Glutamatergic neuron (in vitro differentiated cells): ENCODE measurements around the gene COX4I1. TPM values are rescaled to one million over a fixed set of nuclear protein-coding genes. Genes with fewer than 3 reads are reported as not detected.

Source experiments
- DNase-seq: peaks from one replicate; pipeline ENCODE4 v3.0.0; 2022
- H3K27ac Mint-ChIP-seq: one replicate; pipeline ENCODE4 v1.8.0; 2020; ENCODE audit warnings: mild to moderate bottlenecking, mixed read lengths, inconsistent platforms; ENCODE audit not compliant: unreplicated experiment
- H3K27me3 Mint-ChIP-seq: one replicate; pipeline ENCODE4 v1.8.0; 2020; ENCODE audit warnings: mild to moderate bottlenecking, moderate library complexity, mixed read lengths, inconsistent platforms; ENCODE audit not compliant: unreplicated experiment
- H3K36me3 Mint-ChIP-seq: one replicate; pipeline ENCODE4 v1.8.0; 2020; ENCODE audit warnings: mild to moderate bottlenecking, mixed read lengths, inconsistent platforms; ENCODE audit not compliant: unreplicated experiment
- H3K4me1 Mint-ChIP-seq: one replicate; pipeline ENCODE4 v1.8.0; 2020; ENCODE audit warnings: mild to moderate bottlenecking, low read depth, mixed read lengths, inconsistent platforms; ENCODE audit not compliant: unreplicated experiment
- H3K4me3 Mint-ChIP-seq: one replicate; pipeline ENCODE4 v1.8.0; 2020; ENCODE audit warnings: mild to moderate bottlenecking, mixed read lengths, inconsistent platforms; ENCODE audit not compliant: unreplicated experiment
- H3K9me3 Mint-ChIP-seq: one replicate; pipeline ENCODE4 v1.8.0; 2020; ENCODE audit warnings: mild to moderate bottlenecking, moderate library complexity, mixed read lengths, inconsistent platforms; ENCODE audit not compliant: unreplicated experiment
- total RNA-seq: library from RNA; stranded (reverse); fragmentation: NEBNext Ultra II Directional; extraction: Animal tissue kit (Norgen Biotek cat#: 25700); gene quantifications from one replicate; pipeline ENCODE4 v1.2.1, GENCODE V29; 2021; ENCODE audit not compliant: unreplicated experiment
- TF ChIP-seq, protein P1 (sequence below): fragments of 200-600 bp; sonication (generic); IDR thresholded peaks from one replicate; pipeline ENCODE4 v1.5.0; 2021; ENCODE audit not compliant: partially characterized antibody, unreplicated experiment

The COX4I1 gene
- total RNA-seq, 1 donor from 2014 or later, result 544 TPM

DNA sequence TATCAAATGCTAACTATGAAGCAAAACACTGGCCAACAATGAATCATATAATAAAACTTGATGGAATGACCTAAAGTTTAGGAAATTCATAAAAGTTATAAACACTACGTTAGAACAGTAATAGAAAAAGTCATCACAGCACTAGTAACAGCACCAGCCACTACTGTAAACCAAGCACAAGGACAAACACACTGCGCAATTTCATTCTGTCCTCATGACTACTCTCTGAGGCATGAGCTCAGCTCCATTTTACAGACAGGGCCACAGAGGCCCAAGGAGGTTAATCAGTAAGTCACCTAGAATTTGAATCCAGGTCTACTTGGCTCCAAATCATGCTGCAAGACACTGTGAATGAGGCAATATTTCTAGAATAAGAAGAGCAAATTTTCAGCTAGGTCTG lies 13.6 kb upstream of the COX4I1 start:
- no peak overlapping the region for H3K4me3 Mint-ChIP-seq
- no peaks in the 10 kb centered on the region for H3K9me3 Mint-ChIP-seq
- peaks cover 6% of the 10 kb centered on the region for H3K27me3 Mint-ChIP-seq
- no peaks in the 10 kb centered on the region for H3K4me1 Mint-ChIP-seq
- TF ChIP-seq, protein P1, sequence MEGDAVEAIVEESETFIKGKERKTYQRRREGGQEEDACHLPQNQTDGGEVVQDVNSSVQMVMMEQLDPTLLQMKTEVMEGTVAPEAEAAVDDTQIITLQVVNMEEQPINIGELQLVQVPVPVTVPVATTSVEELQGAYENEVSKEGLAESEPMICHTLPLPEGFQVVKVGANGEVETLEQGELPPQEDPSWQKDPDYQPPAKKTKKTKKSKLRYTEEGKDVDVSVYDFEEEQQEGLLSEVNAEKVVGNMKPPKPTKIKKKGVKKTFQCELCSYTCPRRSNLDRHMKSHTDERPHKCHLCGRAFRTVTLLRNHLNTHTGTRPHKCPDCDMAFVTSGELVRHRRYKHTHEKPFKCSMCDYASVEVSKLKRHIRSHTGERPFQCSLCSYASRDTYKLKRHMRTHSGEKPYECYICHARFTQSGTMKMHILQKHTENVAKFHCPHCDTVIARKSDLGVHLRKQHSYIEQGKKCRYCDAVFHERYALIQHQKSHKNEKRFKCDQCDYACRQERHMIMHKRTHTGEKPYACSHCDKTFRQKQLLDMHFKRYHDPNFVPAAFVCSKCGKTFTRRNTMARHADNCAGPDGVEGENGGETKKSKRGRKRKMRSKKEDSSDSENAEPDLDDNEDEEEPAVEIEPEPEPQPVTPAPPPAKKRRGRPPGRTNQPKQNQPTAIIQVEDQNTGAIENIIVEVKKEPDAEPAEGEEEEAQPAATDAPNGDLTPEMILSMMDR, result no peak
- H3K27ac Mint-ChIP-seq, result no peak overlapping the region
- no peaks in the 10 kb centered on the region for H3K36me3 Mint-ChIP-seq
- DNase-seq, result no peak

DNA sequence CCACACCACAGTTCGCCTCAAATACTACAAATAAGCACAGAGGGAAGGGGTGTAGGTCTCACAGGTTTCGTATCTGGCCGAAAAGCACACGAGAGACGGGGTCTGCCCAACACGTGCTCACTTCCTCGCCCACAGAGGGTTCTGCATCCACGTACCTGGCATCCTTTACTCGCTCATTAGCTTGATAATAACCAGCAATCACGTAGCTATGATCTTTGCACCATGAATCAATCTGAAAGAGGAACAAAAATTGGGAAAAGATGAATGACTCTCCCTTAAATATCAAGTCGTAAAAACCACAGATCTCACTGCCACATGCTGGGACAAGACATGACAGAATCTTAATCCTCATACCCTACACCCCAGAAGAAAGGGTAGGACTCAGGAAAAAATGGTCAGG lies 10.7 kb upstream of the COX4I1 start:
- Mint-ChIP-seq H3K36me3 (peaks cover 7% of the 10 kb centered on the region), H3K4me3 (no peak overlapping the region), H3K27ac (no peak overlapping the region)

DNA sequence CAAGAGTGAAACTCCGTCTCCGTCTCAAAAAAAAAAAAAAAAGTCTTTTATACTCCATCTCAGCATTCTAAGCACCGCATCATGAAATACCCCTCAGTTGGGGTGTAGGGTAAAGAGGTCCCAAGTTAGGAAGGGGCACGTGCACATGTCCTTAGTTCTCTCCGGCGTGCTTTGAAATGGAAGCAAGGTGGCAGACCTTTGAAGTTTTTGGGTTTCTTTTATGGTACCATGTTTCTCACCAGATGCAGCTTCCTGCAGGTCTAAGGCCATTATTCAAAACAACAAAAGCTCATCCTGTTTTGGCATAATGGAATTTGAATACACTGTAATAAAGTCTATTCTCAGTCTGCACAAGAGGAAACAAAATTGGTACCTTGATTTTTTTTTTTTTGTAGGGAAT lies 9.7 kb upstream of the COX4I1 start:
- peaks cover 3% of the 10 kb centered on the region for H3K27me3 Mint-ChIP-seq
- DNase-seq, result no peak
- H3K36me3 Mint-ChIP-seq, result peaks cover 7% of the 10 kb centered on the region
- H3K4me1 Mint-ChIP-seq, result no peaks in the 10 kb centered on the region
- no peak overlapping the region for H3K4me3 Mint-ChIP-seq
- no peaks in the 10 kb centered on the region for H3K9me3 Mint-ChIP-seq
- TF ChIP-seq, protein P1, result no peak
- no peak overlapping the region for H3K27ac Mint-ChIP-seq

More for the DNA sequence above, 10.7 kb upstream of the COX4I1 start:
- H3K9me3 Mint-ChIP-seq, result no peaks in the 10 kb centered on the region
- H3K4me1 Mint-ChIP-seq, result no peaks in the 10 kb centered on the region
- no peak for DNase-seq
- peaks cover 3% of the 10 kb centered on the region for H3K27me3 Mint-ChIP-seq
- TF ChIP-seq, protein P1, result no peak

DNA sequence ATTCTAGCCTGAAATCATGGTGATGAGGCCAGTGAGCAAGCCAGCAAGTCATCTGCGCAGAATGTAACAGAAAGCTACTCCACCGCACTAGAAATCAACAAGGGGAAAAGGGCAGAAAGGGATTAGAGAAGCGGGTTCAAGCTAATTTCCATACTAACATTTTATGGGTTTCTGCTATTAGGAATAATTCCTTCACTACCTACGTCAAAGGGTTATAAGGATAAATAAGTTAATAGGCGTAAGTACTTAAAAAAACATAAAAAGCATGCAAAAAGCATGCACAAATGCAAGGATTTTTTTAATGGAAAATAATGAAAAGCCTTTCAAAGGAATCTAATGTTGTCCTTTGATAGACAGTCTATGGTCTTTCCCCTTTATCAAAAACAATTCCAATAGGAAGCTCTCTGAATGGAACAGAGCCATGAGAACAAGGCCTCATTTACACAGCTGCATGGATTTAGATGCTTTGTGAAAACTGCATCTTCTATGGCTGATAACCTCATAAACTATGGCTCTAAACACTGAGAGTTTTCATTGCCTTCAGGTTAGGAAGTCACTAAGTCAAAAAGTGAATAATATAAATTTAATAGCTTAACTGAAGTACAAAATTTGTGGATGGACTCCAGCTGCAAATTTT lies 5.7 kb upstream of the COX4I1 start:
- Mint-ChIP-seq H3K27me3 (peaks cover 2% of the 10 kb centered on the region), H3K36me3 (peaks cover 7% of the 10 kb centered on the region), H3K9me3 (no peaks in the 10 kb centered on the region), H3K4me1 (peaks cover 3% of the 10 kb centered on the region), H3K4me3 (no peak overlapping the region), H3K27ac (no peak overlapping the region)
- TF ChIP-seq, protein P1, result no peak
- DNase-seq, result no peak

DNA sequence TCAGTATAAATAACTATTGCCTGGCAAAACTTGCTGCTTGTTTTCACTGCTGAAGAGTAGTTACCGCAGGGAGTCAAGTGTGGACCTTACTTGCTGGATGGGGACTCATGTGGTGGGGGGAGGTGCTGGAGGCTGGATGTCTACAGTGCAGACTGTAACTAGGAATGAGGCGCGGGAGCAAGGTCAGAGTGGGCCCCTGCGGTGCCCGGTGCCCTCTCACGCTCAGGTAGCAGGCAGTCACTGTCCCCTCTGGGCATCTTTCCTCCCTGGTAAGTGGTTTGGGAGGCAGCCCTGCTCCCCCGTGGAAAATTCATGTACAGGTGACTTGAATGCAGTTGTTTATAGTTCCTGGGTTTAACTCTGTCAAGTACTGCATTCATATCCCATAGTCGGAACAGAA lies 4.8 kb upstream of the COX4I1 start:
- H3K4me3 Mint-ChIP-seq, result no peak overlapping the region
- H3K4me1 Mint-ChIP-seq, result peaks cover 3% of the 10 kb centered on the region
- no peak overlapping the region for H3K27ac Mint-ChIP-seq
- H3K27me3 Mint-ChIP-seq, result peaks cover 2% of the 10 kb centered on the region
- TF ChIP-seq, protein P1, result no peak
- no peaks in the 10 kb centered on the region for H3K9me3 Mint-ChIP-seq
- no peak for DNase-seq
- H3K36me3 Mint-ChIP-seq, result peaks cover 7% of the 10 kb centered on the region
